ENCODE data around the gene RACK1.

Gene RACK1

DNA sequence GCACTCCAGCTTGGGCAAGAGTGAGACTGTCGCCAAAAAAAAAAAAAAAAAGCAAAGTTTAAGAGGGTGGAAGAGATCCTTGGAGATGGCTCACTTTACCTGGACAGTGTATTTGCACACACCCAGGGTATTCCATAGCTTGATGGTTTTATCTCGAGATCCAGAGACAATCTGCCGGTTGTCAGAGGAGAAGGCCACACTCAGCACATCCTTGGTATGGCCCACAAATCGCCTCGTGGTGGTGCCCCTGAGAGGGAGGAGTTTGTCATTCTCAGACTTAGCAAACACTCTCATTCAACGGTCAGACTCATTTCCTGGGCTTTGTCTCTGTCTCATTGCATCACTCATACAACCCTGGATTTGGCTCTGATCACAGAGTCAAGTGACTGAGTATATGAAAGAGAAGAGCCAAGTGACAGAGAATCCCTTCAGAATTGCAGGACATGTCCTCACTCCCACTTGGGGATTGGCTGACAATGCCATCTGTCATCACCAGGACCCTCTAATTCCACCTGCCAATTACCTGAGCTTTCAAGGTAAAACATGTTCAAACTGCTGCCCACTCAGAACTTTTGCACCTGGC lies 2.2 kb downstream of the RACK1 start:
- no peak overlapping the region for H3K4me2 ChIP-seq (ENCODE audit: low read length)
- H3K4me1 ChIP-seq = peaks cover 7% of the 10 kb centered on the region
- H3K9ac ChIP-seq = no peak overlapping the region
- no peaks in the 10 kb centered on the region for H3K27me3 ChIP-seq (ENCODE audit: control insufficient read depth, insufficient read depth, low read length)
- H2AFZ ChIP-seq = no peak overlapping the region
- TF ChIP-seq, protein P1, sequence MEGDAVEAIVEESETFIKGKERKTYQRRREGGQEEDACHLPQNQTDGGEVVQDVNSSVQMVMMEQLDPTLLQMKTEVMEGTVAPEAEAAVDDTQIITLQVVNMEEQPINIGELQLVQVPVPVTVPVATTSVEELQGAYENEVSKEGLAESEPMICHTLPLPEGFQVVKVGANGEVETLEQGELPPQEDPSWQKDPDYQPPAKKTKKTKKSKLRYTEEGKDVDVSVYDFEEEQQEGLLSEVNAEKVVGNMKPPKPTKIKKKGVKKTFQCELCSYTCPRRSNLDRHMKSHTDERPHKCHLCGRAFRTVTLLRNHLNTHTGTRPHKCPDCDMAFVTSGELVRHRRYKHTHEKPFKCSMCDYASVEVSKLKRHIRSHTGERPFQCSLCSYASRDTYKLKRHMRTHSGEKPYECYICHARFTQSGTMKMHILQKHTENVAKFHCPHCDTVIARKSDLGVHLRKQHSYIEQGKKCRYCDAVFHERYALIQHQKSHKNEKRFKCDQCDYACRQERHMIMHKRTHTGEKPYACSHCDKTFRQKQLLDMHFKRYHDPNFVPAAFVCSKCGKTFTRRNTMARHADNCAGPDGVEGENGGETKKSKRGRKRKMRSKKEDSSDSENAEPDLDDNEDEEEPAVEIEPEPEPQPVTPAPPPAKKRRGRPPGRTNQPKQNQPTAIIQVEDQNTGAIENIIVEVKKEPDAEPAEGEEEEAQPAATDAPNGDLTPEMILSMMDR (IDR thresholded peaks at IDR 0.05) = no peak
- peaks cover 41% of the 10 kb centered on the region for H3K79me2 ChIP-seq
- H3K36me3 ChIP-seq (ENCODE audit: control insufficient read depth, insufficient read depth, low read length) = no peaks in the 10 kb centered on the region
- H3K27ac ChIP-seq = no peak overlapping the region
- H3K9me3 ChIP-seq (ENCODE audit: control insufficient read depth, low read length) = no peaks in the 10 kb centered on the region
- H3K4me3 ChIP-seq (ENCODE audit: low read depth, low read length) = no peak overlapping the region

- peaks cover 15% of the 10 kb centered on the region for H3K4me1 ChIP-seq
These were observed 4.5 kb downstream of the RACK1 start for GRCh38 chr5:181239062-181239663.

GRCh38 chr5:181237729-181238385 lies 5.8 kb downstream of the RACK1 start:
- TF ChIP-seq, protein P1 (IDR thresholded peaks at IDR 0.05) = no peak
- Histone ChIP-seq H2AFZ (no peak overlapping the region), H3K9me3 (ENCODE audit: control insufficient read depth, low read length) (no peaks in the 10 kb centered on the region), H3K79me2 (peaks cover 34% of the 10 kb centered on the region), H3K4me3 (ENCODE audit: low read depth, low read length) (no peak overlapping the region), H3K27ac (no peak overlapping the region), H3K4me2 (ENCODE audit: low read length) (no peak overlapping the region), H3K36me3 (ENCODE audit: control insufficient read depth, insufficient read depth, low read length) (no peaks in the 10 kb centered on the region), H3K27me3 (ENCODE audit: control insufficient read depth, insufficient read depth, low read length) (no peaks in the 10 kb centered on the region), H3K4me1 (peaks cover 15% of the 10 kb centered on the region), H3K9ac (no peak overlapping the region)

More at GRCh38 chr5:181239062-181239663, 4.5 kb downstream of the RACK1 start:
- Histone ChIP-seq H2AFZ (no peak overlapping the region), H3K9me3 (ENCODE audit: control insufficient read depth, low read length) (no peaks in the 10 kb centered on the region), H3K9ac (no peak overlapping the region), H3K79me2 (peaks cover 41% of the 10 kb centered on the region), H3K4me2 (ENCODE audit: low read length) (no peak overlapping the region), H3K27me3 (ENCODE audit: control insufficient read depth, insufficient read depth, low read length) (no peaks in the 10 kb centered on the region), H3K27ac (no peak overlapping the region), H3K36me3 (ENCODE audit: control insufficient read depth, insufficient read depth, low read length) (no peaks in the 10 kb centered on the region), H3K4me3 (ENCODE audit: low read depth, low read length) (no peak overlapping the region)
- TF ChIP-seq, protein P1 (IDR thresholded peaks at IDR 0.05) = no peak

DNA sequence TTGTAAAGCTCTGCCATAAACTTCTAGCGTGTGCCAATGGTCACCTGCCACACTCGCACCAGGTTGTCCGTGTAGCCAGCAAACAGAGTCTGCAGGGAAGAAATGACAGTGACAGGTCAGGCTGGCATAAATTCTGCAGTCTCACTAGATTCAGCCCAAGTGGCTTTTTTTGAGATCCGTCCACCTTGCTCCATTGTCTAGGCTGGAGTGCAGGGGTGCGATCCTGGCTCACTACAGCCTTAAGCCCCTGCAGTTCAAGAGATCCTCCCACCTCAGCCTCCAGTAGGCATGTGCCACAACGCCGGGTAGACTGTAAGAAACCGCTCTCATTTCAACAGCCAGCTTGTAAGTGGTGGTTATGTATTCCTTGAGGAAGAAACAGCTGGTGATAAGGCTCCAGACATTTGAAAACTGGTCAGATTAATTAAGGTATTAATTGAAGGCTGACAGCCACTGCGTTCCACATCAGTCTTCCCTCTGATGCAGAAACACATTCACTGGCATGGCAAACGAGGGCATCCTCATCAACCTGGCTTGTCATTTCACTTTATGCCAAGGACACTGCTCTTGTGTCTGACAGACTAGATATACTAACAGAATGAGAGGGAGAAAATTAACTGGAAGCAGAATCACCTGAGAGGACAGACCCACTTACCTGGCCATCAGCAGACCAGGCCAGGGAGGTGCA lies 6.6 kb downstream of the RACK1 start:
- Histone ChIP-seq H3K4me1 (peaks cover 13% of the 10 kb centered on the region), H3K27ac (no peak overlapping the region), H3K4me3 (ENCODE audit: low read depth, low read length) (no peak overlapping the region), H3K79me2 (peaks cover 26% of the 10 kb centered on the region), H3K4me2 (ENCODE audit: low read length) (no peak overlapping the region), H2AFZ (no peak overlapping the region), H3K9ac (no peak overlapping the region), H3K9me3 (ENCODE audit: control insufficient read depth, low read length) (no peaks in the 10 kb centered on the region), H3K36me3 (ENCODE audit: control insufficient read depth, insufficient read depth, low read length) (no peaks in the 10 kb centered on the region), H3K27me3 (ENCODE audit: control insufficient read depth, insufficient read depth, low read length) (no peaks in the 10 kb centered on the region)
- TF ChIP-seq, protein P1 (IDR thresholded peaks at IDR 0.05) = no peak
